Choroid plexus epithelial cell (primary cell): ENCODE data around the gene EXOSC2.

Experiments
- DNase-seq: peaks from one replicate; pipeline ENCODE4 v3.0.0-alpha.2; 2010; ENCODE audit warnings: low read depth
- H3K4me3 ChIP-seq: 2 replicates; pipeline ENCODE4 v1.5.1; 2011; ENCODE audit warnings: low read depth, mild to moderate bottlenecking, control low read depth, low read length, moderate library complexity
- TF ChIP-seq, protein P1 (sequence below): conservative IDR thresholded peaks from 2 replicates; pipeline ENCODE4 v1.5.1; 2011; ENCODE audit warnings: low read depth, mild to moderate bottlenecking, control low read depth, inconsistent platforms, low read length, moderate library complexity

EXOSC2 gene

DNA sequence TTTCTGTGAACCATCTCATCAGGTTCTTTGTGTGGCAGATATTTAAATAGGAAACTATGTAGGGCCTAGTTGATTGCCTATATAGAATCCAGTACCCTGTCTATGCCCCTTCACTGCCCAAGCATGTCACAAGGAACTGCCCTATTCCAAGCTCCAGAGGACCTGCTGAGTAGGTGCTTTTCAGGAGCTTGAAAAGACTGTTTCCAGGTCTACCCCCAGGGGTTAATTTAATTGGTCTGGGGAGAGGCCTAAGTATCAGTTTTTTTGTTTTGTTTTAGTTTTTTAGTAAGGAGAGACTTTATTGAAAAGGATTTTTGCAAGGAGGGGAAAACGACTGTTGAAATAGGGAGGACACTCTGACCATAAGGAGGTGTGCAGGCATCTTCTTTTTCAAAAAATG is 43.3 kb downstream of the EXOSC2 start:
- no peak for DNase-seq
- H3K4me3 ChIP-seq = no peak overlapping the region
- TF ChIP-seq, protein P1, sequence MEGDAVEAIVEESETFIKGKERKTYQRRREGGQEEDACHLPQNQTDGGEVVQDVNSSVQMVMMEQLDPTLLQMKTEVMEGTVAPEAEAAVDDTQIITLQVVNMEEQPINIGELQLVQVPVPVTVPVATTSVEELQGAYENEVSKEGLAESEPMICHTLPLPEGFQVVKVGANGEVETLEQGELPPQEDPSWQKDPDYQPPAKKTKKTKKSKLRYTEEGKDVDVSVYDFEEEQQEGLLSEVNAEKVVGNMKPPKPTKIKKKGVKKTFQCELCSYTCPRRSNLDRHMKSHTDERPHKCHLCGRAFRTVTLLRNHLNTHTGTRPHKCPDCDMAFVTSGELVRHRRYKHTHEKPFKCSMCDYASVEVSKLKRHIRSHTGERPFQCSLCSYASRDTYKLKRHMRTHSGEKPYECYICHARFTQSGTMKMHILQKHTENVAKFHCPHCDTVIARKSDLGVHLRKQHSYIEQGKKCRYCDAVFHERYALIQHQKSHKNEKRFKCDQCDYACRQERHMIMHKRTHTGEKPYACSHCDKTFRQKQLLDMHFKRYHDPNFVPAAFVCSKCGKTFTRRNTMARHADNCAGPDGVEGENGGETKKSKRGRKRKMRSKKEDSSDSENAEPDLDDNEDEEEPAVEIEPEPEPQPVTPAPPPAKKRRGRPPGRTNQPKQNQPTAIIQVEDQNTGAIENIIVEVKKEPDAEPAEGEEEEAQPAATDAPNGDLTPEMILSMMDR = no peak

DNA sequence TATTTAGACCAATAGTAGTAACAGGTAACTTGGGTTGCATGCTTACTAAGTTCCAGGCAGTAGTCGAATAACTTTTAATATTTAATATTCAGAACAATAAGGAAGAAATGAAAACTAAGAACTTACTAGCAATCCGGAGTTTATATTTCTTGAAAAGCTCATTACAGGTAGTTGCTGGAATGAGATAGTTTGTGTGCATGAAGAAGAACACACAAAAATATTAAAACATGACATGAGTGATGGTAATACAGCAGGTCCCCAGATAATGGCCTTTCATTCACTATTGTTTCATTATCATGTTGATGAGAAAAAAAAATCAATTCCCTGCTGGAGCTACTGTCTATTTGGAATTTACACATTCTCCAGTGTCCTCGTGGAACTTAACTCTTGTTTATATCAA is 44.7 kb downstream of the EXOSC2 start:
- no peak overlapping the region for H3K4me3 ChIP-seq
- TF ChIP-seq, protein P1 = no peak
- DNase-seq = no peak

DNA sequence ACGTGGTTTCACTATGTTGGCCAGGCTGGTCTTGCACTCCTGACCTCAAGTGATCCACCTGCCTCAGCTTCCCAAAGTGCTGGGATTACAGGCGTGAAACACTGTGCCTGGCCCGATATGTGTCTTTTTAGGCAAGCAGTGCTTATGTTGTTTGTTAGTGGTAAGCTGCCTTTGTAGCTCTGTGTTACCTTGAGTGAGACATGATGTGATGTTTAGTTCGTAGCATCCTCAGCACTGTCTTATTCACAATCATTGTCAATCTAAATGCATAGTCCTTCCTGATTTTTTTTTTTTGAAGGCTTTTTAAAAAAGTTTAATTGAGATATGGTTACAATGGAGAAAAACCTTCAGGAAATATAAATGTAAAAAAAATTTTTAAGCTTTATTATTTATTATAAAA is 45.5 kb downstream of the EXOSC2 start:
- TF ChIP-seq, protein P1 = no peak
- no peak overlapping the region for H3K4me3 ChIP-seq
- DNase-seq = no peak

DNA sequence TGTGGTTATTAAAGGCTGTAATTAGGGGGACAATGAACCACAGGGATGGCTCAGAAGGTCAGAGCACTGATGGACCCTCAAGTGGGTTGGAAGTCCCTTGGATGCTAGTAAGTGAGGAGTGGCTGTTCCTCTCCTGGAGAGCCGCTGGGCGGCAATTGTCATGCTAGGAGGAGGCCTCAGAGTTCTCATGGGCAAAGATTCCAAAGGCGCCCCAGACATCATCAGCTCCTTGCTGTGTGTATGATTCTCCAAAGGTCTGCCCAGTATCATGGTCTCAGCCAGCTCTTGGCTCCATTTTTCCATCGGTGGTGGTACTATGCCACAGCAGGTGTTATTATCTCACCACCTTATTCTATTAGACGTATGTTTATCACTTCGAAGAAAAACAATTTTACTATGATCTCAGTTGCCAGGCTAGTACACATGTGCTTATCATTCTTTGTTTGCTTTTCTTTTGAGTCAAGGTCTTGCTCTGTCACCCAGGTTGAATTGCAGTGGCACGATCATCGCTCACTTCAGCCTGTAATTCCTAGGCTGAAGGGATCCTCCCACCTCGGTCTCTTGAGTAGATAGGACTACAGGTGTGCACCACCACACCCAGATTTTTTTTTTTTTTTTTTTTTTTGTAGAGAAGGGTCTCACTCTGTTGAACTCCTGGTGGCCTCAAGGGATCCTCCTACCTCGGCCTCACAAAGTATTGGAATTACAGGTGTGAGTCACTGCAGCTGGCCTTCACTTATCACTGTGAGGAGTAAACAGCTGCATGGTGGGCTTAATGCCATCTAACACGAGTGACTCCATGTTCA is 46.8 kb downstream of the EXOSC2 start:
- TF ChIP-seq, protein P1 = no peak
- no peak for DNase-seq
- no peak overlapping the region for H3K4me3 ChIP-seq

DNA sequence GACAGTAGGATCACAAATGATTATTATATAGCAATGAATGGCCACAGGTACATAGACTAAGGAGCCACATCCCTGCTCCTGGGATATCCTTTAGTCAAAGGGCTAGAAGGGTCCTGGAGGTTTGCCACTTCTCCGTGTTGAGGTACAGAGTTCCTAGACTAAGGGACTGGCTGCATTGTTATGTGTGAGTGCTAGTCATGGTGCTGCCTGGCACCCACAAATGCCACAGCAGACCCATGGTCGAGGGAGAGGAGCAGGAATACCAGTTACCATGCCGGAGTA is 47.4 kb downstream of the EXOSC2 start:
- H3K4me3 ChIP-seq = no peak overlapping the region
- no peak for DNase-seq
- TF ChIP-seq, protein P1 = no peak

DNA sequence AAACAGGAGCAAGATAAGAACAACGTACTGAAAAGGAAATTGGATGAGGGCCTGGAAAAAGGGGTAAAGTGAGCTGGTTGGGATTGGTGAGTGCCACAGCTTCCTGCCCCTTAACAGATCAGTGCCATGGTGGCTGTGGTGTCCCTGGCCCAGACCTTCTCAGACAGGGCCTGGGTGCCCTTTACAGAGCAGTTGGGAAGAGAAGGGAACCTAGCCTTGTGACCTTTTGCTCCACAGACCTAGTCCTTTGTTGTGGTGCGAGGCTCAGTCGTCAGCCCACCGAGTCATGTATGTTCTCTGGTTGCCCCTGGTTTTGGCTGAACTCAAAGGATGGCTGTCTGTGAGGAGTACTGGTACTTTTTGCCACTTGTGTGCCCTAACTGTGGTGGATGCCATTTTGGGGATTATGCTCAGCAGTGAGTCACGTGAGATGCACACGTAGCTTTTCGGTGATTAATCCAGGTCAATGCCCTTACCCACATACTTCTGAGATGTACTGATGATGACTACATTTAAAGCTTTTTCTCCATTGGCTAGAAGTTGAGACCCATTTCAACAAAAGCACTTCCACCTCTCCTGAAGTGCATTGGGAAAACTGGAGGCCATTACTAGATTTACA is 48.4 kb downstream of the EXOSC2 start:
- H3K4me3 ChIP-seq = no peak overlapping the region
- peak; percentile 52 for DNase-seq
- TF ChIP-seq, protein P1 = no peak

DNA sequence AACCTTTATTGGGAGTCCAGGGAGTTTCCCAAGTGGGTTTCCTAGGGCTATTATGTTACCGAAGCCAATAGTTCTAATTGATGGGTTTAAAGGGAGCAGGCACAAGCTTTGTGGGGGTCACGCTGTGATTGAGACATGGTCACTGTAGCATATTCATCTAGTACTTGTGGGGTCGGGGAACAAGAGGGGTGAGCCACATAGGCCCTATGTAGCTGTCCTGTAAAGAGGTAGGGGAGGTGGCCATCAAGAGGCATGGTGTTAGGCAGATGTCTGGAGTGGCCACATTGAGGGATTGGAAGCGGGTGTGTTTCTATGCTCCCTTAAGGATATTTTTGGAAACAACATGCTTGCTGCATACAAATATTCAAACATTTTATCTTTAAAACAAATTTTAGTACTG is 50.1 kb downstream of the EXOSC2 start:
- TF ChIP-seq, protein P1 = no peak
- no peak overlapping the region for H3K4me3 ChIP-seq
- DNase-seq = no peak
